Gastroesophageal sphincter (tissue), 4 donors: Measurements from ENCODE around the gene MED1. TPM values are rescaled to one million over a fixed set of nuclear protein-coding genes. Genes with fewer than 3 reads are reported as not detected.
"Not testable (repeated sequence)": the region's sequence is repeated elsewhere in the genome, so short reads cannot be mapped to it uniquely, and the experiment has no call there.

Experiments
- ATAC-seq: fragments of 150-250 bp; one replicate; pipeline ENCODE4 v1.9.1; 2016; ENCODE audit warnings: mild to moderate bottlenecking, moderate library complexity
- H3K27ac ChIP-seq, 4 donors: fragments of 200-600 bp; sonication (generic) in 3 of 4; 1 replicate in 3 of 4; 2 replicates in 1 of 4; pipeline ENCODE4 v1.5.1; 2016 to 2019
- H3K27me3 ChIP-seq: fragments of 200-600 bp; sonication (generic); one replicate; pipeline ENCODE4 v1.5.1; 2019
- H3K36me3 ChIP-seq, 2 donors: fragments of 200-600 bp; sonication (generic); one replicate each; pipeline ENCODE4 v1.5.1; 2019; ENCODE audit warnings: control low read depth in 1 of 2
- H3K4me1 ChIP-seq, 3 donors: fragments of 200-600 bp; sonication (generic); 1 replicate in 2 of 3; 2 replicates in 1 of 3; pipeline ENCODE4 v1.5.1; 2016 to 2019; ENCODE audit warnings: control low read depth in 2 of 3
- H3K4me3 ChIP-seq, 2 donors: fragments of 200-600 bp; sonication (generic); one replicate each; pipeline ENCODE4 v1.5.1; 2019; ENCODE audit warnings: mild to moderate bottlenecking in 1 of 2, moderate library complexity in 1 of 2
- H3K9me3 ChIP-seq, 3 donors: fragments of 200-600 bp; sonication (generic); one replicate each; pipeline ENCODE4 v1.5.1; 2017 to 2019; ENCODE audit warnings: control low read depth in 2 of 3
- CTCF ChIP-seq, 4 experiments: fragments of 200-600 bp in 2 of 4; fragments of 450-650 bp in 2 of 4; sonication (generic) in 1 of 4; IDR thresholded peaks; one replicate each; pipeline ENCODE4 v1.5.1; 2017 to 2019; ENCODE audit warnings: antibody characterized with exemption in 4 of 4, mild to moderate bottlenecking in 2 of 4, moderate library complexity in 2 of 4
- EP300 ChIP-seq: sonication (generic); formaldehyde crosslinking; IDR thresholded peaks from one replicate; pipeline ENCODE4 v1.6.1; 2017; ENCODE audit warnings: antibody characterized with exemption, mild to moderate bottlenecking
- POLR2A ChIP-seq, 2 donors: fragments of 450-650 bp; IDR thresholded peaks; one replicate each; pipeline ENCODE4 v1.6.1; 2017; ENCODE audit warnings: antibody characterized with exemption in 2 of 2, mild to moderate bottlenecking in 2 of 2, moderate library complexity in 1 of 2
- POLR2AphosphoS5 ChIP-seq: sonication (generic); formaldehyde crosslinking; IDR thresholded peaks from one replicate; pipeline ENCODE4 v1.6.1; 2017; ENCODE audit warnings: antibody characterized with exemption
- WGBS, 2 donors: methylation state at CpG; one replicate each; pipeline ENCODE4 v1.1.5; 2018; ENCODE audit warnings: low coverage in 1 of 2; 5-methylcytosine and 5-hydroxymethylcytosine counted together
- total RNA-seq, 4 donors: library from RNA; depleted of rRNA; stranded (reverse); fragments of >200 nt; gene quantifications; one replicate each; pipeline ENCODE4 v1.1.0, GENCODE V29; 2016

MED1 gene
- total RNA-seq, 4 donors from 2014 or later: 19.9 to 31.1 (median 25.1) TPM

- ATAC-seq: no peak
- no peak overlapping the region for H3K27ac ChIP-seq
- WGBS, 2 donors: 27 to 56% methylated on average over 1 of the region's 5 CpGs
- no peak overlapping the region for H3K4me3 ChIP-seq
- H3K27me3 ChIP-seq: no peaks in the 10 kb centered on the region
- no peaks in the 10 kb centered on the region for H3K4me1 ChIP-seq
- no peak for TF ChIP-seq POLR2AphosphoS5
- TF ChIP-seq POLR2A (IDR thresholded peaks at IDR 0.05): no peak
- TF ChIP-seq EP300: no peak
- no peak for TF ChIP-seq CTCF (IDR thresholded peaks at IDR 0.05)
- H3K36me3 ChIP-seq: peaks cover 0 to 36% of the 10 kb centered on the region in 2 donors
- no peaks in the 10 kb centered on the region for H3K9me3 ChIP-seq
Observed at GRCh38 chr17:39485555-39485954, 34.5 kb upstream of the MED1 start.

GRCh38 chr17:39484178-39484577 is 33.1 kb upstream of the MED1 start:
- Histone ChIP-seq H3K4me3 (no peak overlapping the region), H3K27me3 (no peaks in the 10 kb centered on the region), H3K36me3 (peaks cover 0 to 39% of the 10 kb centered on the region in 2 donors), H3K4me1 (no peaks in the 10 kb centered on the region), H3K9me3 (no peaks in the 10 kb centered on the region), H3K27ac (no peak overlapping the region)
- TF ChIP-seq POLR2AphosphoS5 (no peak), CTCF (IDR thresholded peaks at IDR 0.05) (no peak), EP300 (no peak), POLR2A (IDR thresholded peaks at IDR 0.05) (no peak)
- 100% methylated on average over 2 of the region's 2 CpGs for WGBS, 2 donors
- ATAC-seq: no peak

- H3K27ac ChIP-seq: no peak overlapping the region
- H3K27me3 ChIP-seq: no peaks in the 10 kb centered on the region
- peaks cover 0 to 43% of the 10 kb centered on the region in 2 donors for H3K36me3 ChIP-seq
- H3K4me1 ChIP-seq: no peaks in the 10 kb centered on the region
- TF ChIP-seq CTCF (IDR thresholded peaks at IDR 0.05) (no peak), POLR2AphosphoS5 (no peak), EP300 (no peak)
- ATAC-seq: no peak
- WGBS, 2 donors: 92 to 94% methylated on average over 6 of the region's 6 CpGs
- no peaks in the 10 kb centered on the region for H3K9me3 ChIP-seq
- no peak overlapping the region for H3K4me3 ChIP-seq
Observed at GRCh38 chr17:39483506-39483905, 32.4 kb upstream of the MED1 start.

GRCh38 chr17:39479631-39480030 is 28.6 kb upstream of the MED1 start:
- not testable (repeated sequence) for H3K27ac ChIP-seq

GRCh38 chr17:39473310-39473709 is 22.2 kb upstream of the MED1 start:
- Histone ChIP-seq H3K36me3 (peaks cover 6 to 90% of the 10 kb centered on the region in 2 donors), H3K4me1 (no peaks in the 10 kb centered on the region), H3K9me3 (no peaks in the 10 kb centered on the region), H3K4me3 (no peak overlapping the region), H3K27ac (no peak overlapping the region), H3K27me3 (no peaks in the 10 kb centered on the region)
- no peak for ATAC-seq
- TF ChIP-seq CTCF (IDR thresholded peaks at IDR 0.05) (no peak), POLR2AphosphoS5 (no peak), EP300 (no peak), POLR2A (IDR thresholded peaks at IDR 0.05) (no peak)
- 69 to 100% methylated on average over 2 to 3 of the region's 7 CpGs for WGBS, 2 donors

More at GRCh38 chr17:39479631-39480030, 28.6 kb upstream of the MED1 start:
- H3K4me1 ChIP-seq, ATAC-seq, H3K9me3 ChIP-seq, H3K27me3 ChIP-seq, H3K4me3 ChIP-seq: not testable (repeated sequence)
- 76 to 79% methylated on average over 5 to 6 of the region's 8 CpGs for WGBS, 2 donors
- peaks cover 0 to 71% of the 10 kb centered on the region in 2 donors for H3K36me3 ChIP-seq

GRCh38 chr17:39468610-39469009 is 17.5 kb upstream of the MED1 start:
- not testable (repeated sequence) for ATAC-seq, H3K4me3 ChIP-seq, H3K9me3 ChIP-seq, H3K27me3 ChIP-seq, H3K27ac ChIP-seq
- Histone ChIP-seq H3K36me3 (peaks cover 6 to 55% of the 10 kb centered on the region in 2 donors), H3K4me1 (peaks cover 0 to 28% (median 19%) of the 10 kb centered on the region in 3 donors)
- WGBS, 2 donors: 92 to 95% methylated on average over 6 to 11 of the region's 11 CpGs

- H3K4me3 ChIP-seq: peak overlapping the region in 1 of 2 donors; percentile 95
- ATAC-seq: not testable (repeated sequence)
- 78 to 89% methylated on average over 6 to 11 of the region's 11 CpGs for WGBS, 2 donors
Observed at GRCh38 chr17:39464639-39465181, 13.6 kb upstream of the MED1 start.

More at GRCh38 chr17:39464639-39465181, 13.6 kb upstream of the MED1 start:
- H3K4me1 ChIP-seq: peaks cover 0 to 41% (median 24%) of the 10 kb centered on the region in 3 donors
- H3K27me3 ChIP-seq, H3K9me3 ChIP-seq, H3K27ac ChIP-seq: not testable (repeated sequence)
- H3K36me3 ChIP-seq: peaks cover 0 to 16% of the 10 kb centered on the region in 2 donors
